Caco-2 (cell line): ENCODE measurements around the gene TREH. TPM values are rescaled to one million over a fixed set of nuclear protein-coding genes. Genes with fewer than 3 reads are reported as not detected.

Source experiments
- BruUV-seq: library from RNA; stranded (reverse); fragments of 400-500 nt; replicated peaks from 2 replicates; lab custom pipeline; 2021; lab: Mats Ljungman, UMichigan
- CTCF ChIA-PET: fragments of 300-600 bp; sonication (Branson Sonifier 250); formaldehyde crosslinking; loops from one replicate; lab custom pipeline; 2022; ENCODE audit warnings: antibody characterized with exemption; lab: Charles Lee
- POLR2A ChIA-PET: fragments of 300-600 bp; sonication (Branson Sonifier 250); formaldehyde crosslinking; loops from one replicate; lab custom pipeline; 2022; ENCODE audit warnings: antibody characterized with exemption; lab: Charles Lee
- DNase-seq, 2 experiments: peaks; one replicate each; pipeline versions ENCODE4 v3.0.0 to v3.0.0-alpha.2; 2020 to 2022
- H3K27me3 ChIP-seq: replicated peaks from 2 replicates; pipeline ENCODE4 v1.6.0; 2011; ENCODE audit warnings: low read length; ENCODE audit not compliant: control insufficient read depth, insufficient read depth
- H3K36me3 ChIP-seq: 2 replicates; pipeline ENCODE4 v1.5.1; 2011; ENCODE audit warnings: low read length; ENCODE audit not compliant: control insufficient read depth, insufficient read depth
- H3K4me1 ChIP-seq: fragments of 250-450 bp; sonication (Bioruptor Pico); 2 replicates; pipeline ENCODE4 v1.5.1; 2020; ENCODE audit warnings: mild to moderate bottlenecking
- H3K4me3 ChIP-seq: 2 replicates; pipeline ENCODE4 v1.5.1; 2011; ENCODE audit warnings: low read depth, mild to moderate bottlenecking, control low read depth, low read length
- H3K9me3 ChIP-seq: fragments of 250-450 bp; sonication (Bioruptor Pico); 2 replicates; pipeline ENCODE4 v1.5.1; 2020; ENCODE audit warnings: mild to moderate bottlenecking, moderate library complexity
- H3K27ac Mint-ChIP-seq: one replicate; pipeline ENCODE4 v1.8.0; 2022; ENCODE audit warnings: mixed read lengths; ENCODE audit not compliant: unreplicated experiment
- H3K27me3 Mint-ChIP-seq: one replicate; pipeline ENCODE4 v1.8.0; 2022; ENCODE audit warnings: mixed read lengths; ENCODE audit not compliant: insufficient read depth, unreplicated experiment
- H3K36me3 Mint-ChIP-seq: one replicate; pipeline ENCODE4 v1.8.0; 2022; ENCODE audit warnings: mild to moderate bottlenecking, mixed read lengths; ENCODE audit not compliant: insufficient read depth, unreplicated experiment
- H3K4me1 Mint-ChIP-seq: one replicate; pipeline ENCODE4 v1.8.0; 2022; ENCODE audit warnings: low read depth, mixed read lengths; ENCODE audit not compliant: unreplicated experiment
- H3K4me3 Mint-ChIP-seq: one replicate; pipeline ENCODE4 v1.8.0; 2022; ENCODE audit warnings: mild to moderate bottlenecking, moderate library complexity, mixed read lengths; ENCODE audit not compliant: unreplicated experiment
- H3K9me3 Mint-ChIP-seq: one replicate; pipeline ENCODE4 v1.8.0; 2022; ENCODE audit warnings: mixed read lengths; ENCODE audit not compliant: unreplicated experiment
- intact Hi-C: fragments of 100-400 bp; cut with micrococcal nuclease; formaldehyde crosslinking; loops from one replicate; pipeline ENCODE4 v1.10.0; 2022; ENCODE audit not compliant: unreplicated experiment
- total RNA-seq: library from RNA; stranded (reverse); gene quantifications from 2 replicates; pipeline ENCODE4 v1.2.3, GENCODE V29; 2022
- TF ChIP-seq, protein P1 (sequence below), 2 experiments: fragments of 200-600 bp in 1 of 2; IDR thresholded peaks; 1 replicate in 1 of 2; 2 replicates in 1 of 2; pipeline versions ENCODE4 v1.5.1 to v1.8.0; 2011 to 2022; ENCODE audit warnings: antibody characterized with exemption in 1 of 2, control low read depth in 1 of 2, inconsistent platforms in 1 of 2, low read depth in 1 of 2, low read length in 1 of 2, mild to moderate bottlenecking in 1 of 2, moderate library complexity in 1 of 2; ENCODE audit not compliant: insufficient read depth in 1 of 2, severe bottlenecking in 1 of 2, unreplicated experiment in 1 of 2

The TREH gene
- total RNA-seq, 1 experiment from 2014 or later: not detected

DNA sequence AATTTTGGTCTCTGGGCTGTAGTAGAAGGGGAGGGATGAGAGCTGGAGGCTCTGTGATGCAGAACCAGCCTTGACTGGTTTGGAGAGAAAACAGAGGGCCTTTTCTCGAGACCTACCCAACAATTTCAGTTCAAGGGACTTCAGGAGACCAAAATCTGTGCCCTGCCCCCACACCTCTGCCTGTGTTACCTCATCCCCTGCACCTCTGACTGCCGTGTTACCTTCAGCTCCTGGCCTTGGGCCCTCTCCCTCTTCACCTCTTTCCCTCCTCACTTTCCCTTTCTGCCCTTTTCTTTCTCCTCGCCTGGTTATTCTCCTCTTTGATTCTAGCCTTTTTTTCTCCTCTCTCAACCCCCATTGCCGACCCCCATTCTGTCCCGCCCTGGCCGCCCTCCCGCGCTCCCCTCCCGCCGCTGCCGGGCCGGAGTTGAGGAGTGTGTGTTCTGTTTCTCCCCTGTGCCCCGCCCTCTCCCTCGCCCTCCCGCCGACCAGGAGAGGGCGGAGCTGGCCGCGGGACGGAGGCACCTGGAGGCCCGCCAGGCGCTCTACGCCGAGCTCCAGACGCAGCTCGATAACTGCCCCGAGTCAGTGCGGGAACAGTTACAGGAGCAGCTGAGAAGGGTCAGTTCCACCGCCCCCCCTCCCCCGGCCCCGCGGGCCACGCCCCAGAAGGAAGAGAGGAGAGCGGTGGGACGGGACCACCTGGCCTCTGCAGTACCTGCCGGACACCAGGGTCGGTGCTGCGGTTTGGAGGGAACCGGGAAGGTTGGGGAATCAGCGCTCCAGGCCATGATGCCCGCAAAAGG lies 44.8 kb downstream of the TREH start:
- peaks cover 7% of the 10 kb centered on the region for H3K36me3 Mint-ChIP-seq
- BruUV-seq: no TSS peak
- H3K4me3 ChIP-seq: peak overlapping the region; percentile 17

DNA sequence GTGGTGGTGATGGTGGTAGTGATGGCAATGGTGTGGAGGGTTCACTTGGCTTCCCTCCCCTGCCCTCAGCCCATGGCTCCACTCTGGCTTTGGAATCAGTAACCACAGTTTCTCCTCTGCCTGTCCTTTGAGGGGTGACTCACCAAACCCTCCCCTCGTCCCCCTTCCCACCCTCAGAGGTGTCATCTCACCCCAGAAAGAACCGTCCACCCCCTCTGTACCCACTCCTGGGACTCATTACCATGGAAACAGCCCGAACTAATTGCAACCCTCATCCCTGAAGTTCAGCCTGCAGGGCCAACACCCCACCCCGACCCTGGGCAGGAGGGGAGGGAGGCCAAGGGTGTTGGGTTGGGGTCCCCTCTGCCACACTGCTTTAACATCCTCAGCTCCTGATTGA lies 45.5 kb downstream of the TREH start:
- Mint-ChIP-seq H3K4me3 (no peak overlapping the region), H3K9me3 (no peaks in the 10 kb centered on the region), H3K27ac (no peak overlapping the region), H3K27me3 (no peaks in the 10 kb centered on the region), H3K36me3 (peaks cover 10% of the 10 kb centered on the region), H3K4me1 (peaks cover 13% of the 10 kb centered on the region)
- ChIA-PET POLR2A (interaction anchor here (1.3 kb wide), 1 partner anchor 13 kb away, joined by 5 read pairs; no protein-coding TSS in a partner anchor), CTCF (interaction anchor here (0.9 to 4.0 kb wide), 3 partner anchors 13 to 218 kb away, joined by 3 to 19 read pairs (median 10); no protein-coding TSS in a partner anchor)
- Histone ChIP-seq H3K9me3 (no peaks in the 10 kb centered on the region), H3K27me3 (no peaks in the 10 kb centered on the region), H3K4me1 (0 out of 2 replicates have a peak, but pooled peaks cover 3% of the 10 kb centered on the region), H3K36me3 (no peaks in the 10 kb centered on the region), H3K4me3 (no peak overlapping the region)
- TF ChIP-seq, protein P1, sequence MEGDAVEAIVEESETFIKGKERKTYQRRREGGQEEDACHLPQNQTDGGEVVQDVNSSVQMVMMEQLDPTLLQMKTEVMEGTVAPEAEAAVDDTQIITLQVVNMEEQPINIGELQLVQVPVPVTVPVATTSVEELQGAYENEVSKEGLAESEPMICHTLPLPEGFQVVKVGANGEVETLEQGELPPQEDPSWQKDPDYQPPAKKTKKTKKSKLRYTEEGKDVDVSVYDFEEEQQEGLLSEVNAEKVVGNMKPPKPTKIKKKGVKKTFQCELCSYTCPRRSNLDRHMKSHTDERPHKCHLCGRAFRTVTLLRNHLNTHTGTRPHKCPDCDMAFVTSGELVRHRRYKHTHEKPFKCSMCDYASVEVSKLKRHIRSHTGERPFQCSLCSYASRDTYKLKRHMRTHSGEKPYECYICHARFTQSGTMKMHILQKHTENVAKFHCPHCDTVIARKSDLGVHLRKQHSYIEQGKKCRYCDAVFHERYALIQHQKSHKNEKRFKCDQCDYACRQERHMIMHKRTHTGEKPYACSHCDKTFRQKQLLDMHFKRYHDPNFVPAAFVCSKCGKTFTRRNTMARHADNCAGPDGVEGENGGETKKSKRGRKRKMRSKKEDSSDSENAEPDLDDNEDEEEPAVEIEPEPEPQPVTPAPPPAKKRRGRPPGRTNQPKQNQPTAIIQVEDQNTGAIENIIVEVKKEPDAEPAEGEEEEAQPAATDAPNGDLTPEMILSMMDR (IDR thresholded peaks at IDR 0.05; ENCODE audit: insufficient read depth in 1 of 2, low read depth in 1 of 2, low read length in 1 of 2, severe bottlenecking in 1 of 2, unreplicated experiment in 1 of 2): no peak
- BruUV-seq: no TSS peak
- intact Hi-C loops: no loop called here
- no peak for DNase-seq

More for the DNA sequence above, 44.8 kb downstream of the TREH start:
- intact Hi-C loops: loop anchor here (1.0 kb wide), 1 partner anchor 13 kb away; no protein-coding TSS in a partner anchor
- Histone ChIP-seq H3K4me1 (0 out of 2 replicates have a peak, but pooled peaks cover 3% of the 10 kb centered on the region), H3K36me3 (no peaks in the 10 kb centered on the region), H3K9me3 (no peaks in the 10 kb centered on the region), H3K27me3 (no peaks in the 10 kb centered on the region)
- POLR2A ChIA-PET: interaction anchor here (1.1 to 1.3 kb wide), 2 partner anchors 14 to 15 kb away, joined by 3 to 5 read pairs; no protein-coding TSS in a partner anchor
- Mint-ChIP-seq H3K27me3 (no peaks in the 10 kb centered on the region), H3K9me3 (no peaks in the 10 kb centered on the region), H3K4me3 (peak overlapping the region; percentile 54), H3K4me1 (peaks cover 7% of the 10 kb centered on the region), H3K27ac (no peak overlapping the region)
- peak in 1 of 2 experiments; percentile 70 for DNase-seq
- CTCF ChIA-PET: interaction anchor here (0.8 to 4.0 kb wide), 6 partner anchors 13 to 217 kb away, joined by 3 to 21 read pairs (median 9); no protein-coding TSS in a partner anchor
- TF ChIP-seq, protein P1 (IDR thresholded peaks at IDR 0.05; ENCODE audit: insufficient read depth in 1 of 2, low read depth in 1 of 2, low read length in 1 of 2, severe bottlenecking in 1 of 2, unreplicated experiment in 1 of 2): peak in 1 of 2 experiments; percentile 52

DNA sequence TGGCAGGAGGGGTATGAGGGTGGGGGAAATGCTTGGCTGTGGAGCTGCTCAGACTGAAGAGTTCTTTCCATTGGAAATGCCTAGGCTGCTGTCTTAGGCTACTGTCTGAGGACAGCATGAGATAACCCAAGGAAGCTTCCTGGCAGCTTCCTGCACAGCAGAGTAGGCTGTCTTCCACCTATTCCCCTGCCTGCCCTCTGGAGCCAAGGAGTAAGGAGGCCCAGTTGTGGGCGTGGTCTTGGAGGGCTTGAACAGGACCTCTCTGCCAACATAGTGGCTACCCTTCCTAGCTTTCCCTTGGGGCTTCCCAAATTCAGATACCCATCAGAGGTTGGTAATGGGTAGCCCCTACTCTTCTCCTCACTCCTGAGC lies 46.1 kb downstream of the TREH start:
- POLR2A ChIA-PET: interaction anchor here (0.6 kb wide), 1 partner anchor 17 kb away, joined by 4 read pairs; no protein-coding TSS in a partner anchor
- no TSS peak for BruUV-seq

More for the DNA sequence above, 46.1 kb downstream of the TREH start:
- Histone ChIP-seq H3K9me3 (no peaks in the 10 kb centered on the region), H3K36me3 (no peaks in the 10 kb centered on the region), H3K27me3 (no peaks in the 10 kb centered on the region), H3K4me3 (no peak overlapping the region), H3K4me1 (0 out of 2 replicates have a peak, but pooled peaks cover 3% of the 10 kb centered on the region)
- Mint-ChIP-seq H3K27me3 (no peaks in the 10 kb centered on the region), H3K27ac (no peak overlapping the region), H3K36me3 (peaks cover 16% of the 10 kb centered on the region), H3K4me1 (peaks cover 13% of the 10 kb centered on the region), H3K9me3 (no peaks in the 10 kb centered on the region), H3K4me3 (no peak overlapping the region)
- CTCF ChIA-PET: interaction anchor here (0.6 to 0.7 kb wide), 2 partner anchors 26 to 876 kb away, joined by 4 read pairs; partner anchors contain the start of gene PHLDB1
- TF ChIP-seq, protein P1 (IDR thresholded peaks at IDR 0.05; ENCODE audit: insufficient read depth in 1 of 2, low read depth in 1 of 2, low read length in 1 of 2, severe bottlenecking in 1 of 2, unreplicated experiment in 1 of 2): no peak
- intact Hi-C loops: no loop called here
- DNase-seq: no peak
